PC-9 (cell line): ENCODE measurements around the gene SIK3.

Experiments
- CTCF ChIP-seq: fragments of 200-600 bp; sonication (generic); conservative IDR thresholded peaks from 2 replicates; pipeline ENCODE4 v1.6.1; 2017; ENCODE audit warnings: mixed run types, antibody characterized with exemption, mild to moderate bottlenecking, moderate library complexity
- EZH2 ChIP-seq: fragments of 200-600 bp; sonication (generic); IDR thresholded peaks from 2 replicates; pipeline ENCODE4 v1.8.0; 2017; ENCODE audit warnings: antibody characterized with exemption, low read depth

- TF ChIP-seq CTCF = no peak
- TF ChIP-seq EZH2 = no peak
Measured at GRCh38 chr11:117037279-117037974, 60.8 kb downstream of the SIK3 start.
